GM23248 (cell line): ENCODE results near the gene DNAH14.

Source experiments
- EZH2 ChIP-seq: fragments of 200-600 bp; sonication (generic); IDR thresholded peaks from 2 replicates; pipeline ENCODE4 v1.6.1; 2018; ENCODE audit warnings: antibody characterized with exemption, mild to moderate bottlenecking; ENCODE audit not compliant: insufficient read depth, poor library complexity, severe bottlenecking
- EZH2phosphoT487 ChIP-seq: fragments of 200-600 bp; sonication (generic); IDR thresholded peaks from 2 replicates; pipeline ENCODE4 v1.6.1; 2018; ENCODE audit warnings: antibody characterized with exemption, moderate library complexity, mild to moderate bottlenecking, low read depth; ENCODE audit not compliant: insufficient read depth

GRCh38 chr1:225228871-225229303 is 299.4 kb downstream of the DNAH14 start:
- TF ChIP-seq EZH2 (no peak), EZH2phosphoT487 (no peak)
